Type B pancreatic cell (in vitro differentiated cells): ENCODE results near the gene NELL1. TPM values are rescaled to one million over a fixed set of nuclear protein-coding genes. Genes with fewer than 3 reads are reported as not detected.

ENCODE experiments used
- DNase-seq: peaks from one replicate; pipeline ENCODE4 v3.0.0; 2021; ENCODE audit warnings: mixed read lengths; ENCODE audit not compliant: unreplicated experiment; ENCODE audit errors: extremely low spot score
- H3K27ac Mint-ChIP-seq: 2 replicates; pipeline ENCODE4 v1.8.0; 2021; ENCODE audit warnings: mild to moderate bottlenecking, mixed read lengths
- H3K27me3 Mint-ChIP-seq: 2 replicates; pipeline ENCODE4 v1.8.0; 2021; ENCODE audit warnings: mixed read lengths
- H3K36me3 Mint-ChIP-seq: 2 replicates; pipeline ENCODE4 v1.8.0; 2021; ENCODE audit warnings: mixed read lengths
- H3K4me1 Mint-ChIP-seq: one replicate; pipeline ENCODE4 v1.8.0; 2021; ENCODE audit warnings: mixed read lengths; ENCODE audit not compliant: unreplicated experiment
- H3K4me3 Mint-ChIP-seq: 2 replicates; pipeline ENCODE4 v1.8.0; 2021; ENCODE audit warnings: mild to moderate bottlenecking, mixed read lengths
- H3K9me3 Mint-ChIP-seq: 2 replicates; pipeline ENCODE4 v1.8.0; 2021; ENCODE audit warnings: mixed read lengths
- total RNA-seq: library from RNA; stranded (reverse); gene quantifications from 2 replicates; pipeline ENCODE4 v1.2.1, GENCODE V29; 2021; ENCODE audit warnings: low replicate concordance
- TF ChIP-seq, protein P1 (sequence below): fragments of 200-600 bp; sonication (generic); conservative IDR thresholded peaks from 2 replicates; pipeline ENCODE4 v1.5.0; 2021; ENCODE audit warnings: antibody characterized with exemption, mild to moderate bottlenecking

The NELL1 gene
- total RNA-seq, 1 donor from 2014 or later: 16.9 TPM

DNA sequence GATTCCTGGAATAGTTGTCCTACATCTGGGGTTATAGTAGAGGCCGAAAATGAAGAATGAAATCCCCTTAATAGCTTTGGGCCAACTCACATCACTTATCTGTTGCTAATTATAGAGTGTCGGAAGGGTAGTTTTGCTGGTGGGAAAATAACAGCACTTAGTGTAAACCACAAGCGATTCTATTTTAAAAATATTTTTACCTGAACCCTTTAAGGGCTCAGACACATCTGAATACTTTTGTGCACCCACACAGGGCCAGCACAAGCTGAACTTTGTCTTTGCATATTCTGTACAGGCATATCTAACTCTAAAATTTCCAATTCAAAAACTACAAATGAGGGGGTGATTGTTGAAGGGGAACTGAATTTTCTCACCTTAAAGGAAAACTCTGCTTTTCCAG, 42.4 kb upstream of the NELL1 start:
- no peaks in the 10 kb centered on the region for H3K9me3 Mint-ChIP-seq
- H3K27me3 Mint-ChIP-seq: peaks cover 9% of the 10 kb centered on the region
- H3K36me3 Mint-ChIP-seq: no peaks in the 10 kb centered on the region
- TF ChIP-seq, protein P1, sequence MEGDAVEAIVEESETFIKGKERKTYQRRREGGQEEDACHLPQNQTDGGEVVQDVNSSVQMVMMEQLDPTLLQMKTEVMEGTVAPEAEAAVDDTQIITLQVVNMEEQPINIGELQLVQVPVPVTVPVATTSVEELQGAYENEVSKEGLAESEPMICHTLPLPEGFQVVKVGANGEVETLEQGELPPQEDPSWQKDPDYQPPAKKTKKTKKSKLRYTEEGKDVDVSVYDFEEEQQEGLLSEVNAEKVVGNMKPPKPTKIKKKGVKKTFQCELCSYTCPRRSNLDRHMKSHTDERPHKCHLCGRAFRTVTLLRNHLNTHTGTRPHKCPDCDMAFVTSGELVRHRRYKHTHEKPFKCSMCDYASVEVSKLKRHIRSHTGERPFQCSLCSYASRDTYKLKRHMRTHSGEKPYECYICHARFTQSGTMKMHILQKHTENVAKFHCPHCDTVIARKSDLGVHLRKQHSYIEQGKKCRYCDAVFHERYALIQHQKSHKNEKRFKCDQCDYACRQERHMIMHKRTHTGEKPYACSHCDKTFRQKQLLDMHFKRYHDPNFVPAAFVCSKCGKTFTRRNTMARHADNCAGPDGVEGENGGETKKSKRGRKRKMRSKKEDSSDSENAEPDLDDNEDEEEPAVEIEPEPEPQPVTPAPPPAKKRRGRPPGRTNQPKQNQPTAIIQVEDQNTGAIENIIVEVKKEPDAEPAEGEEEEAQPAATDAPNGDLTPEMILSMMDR: no peak
- H3K4me3 Mint-ChIP-seq: no peak overlapping the region
- no peak overlapping the region for H3K27ac Mint-ChIP-seq
- peaks cover 5% of the 10 kb centered on the region for H3K4me1 Mint-ChIP-seq
- DNase-seq: no peak

DNA sequence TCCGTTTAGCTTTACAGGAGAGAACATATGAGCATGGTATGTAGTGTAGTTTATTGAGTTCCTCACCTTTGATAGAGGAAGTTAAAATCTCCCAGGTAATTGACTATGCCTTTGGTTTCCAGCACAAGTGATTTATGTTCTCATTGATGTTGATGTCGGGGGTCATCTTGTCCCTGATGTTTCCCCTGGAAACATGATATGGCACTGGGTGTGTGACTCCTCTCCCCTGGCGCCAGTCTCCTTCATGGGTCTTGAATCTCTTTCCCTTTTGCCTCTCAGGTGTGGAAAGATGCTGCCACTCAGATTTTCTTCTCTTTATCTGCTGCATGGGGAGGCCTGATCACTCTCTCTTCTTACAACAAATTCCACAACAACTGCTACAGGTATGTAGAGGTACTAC, 41.7 kb upstream of the NELL1 start:
- Mint-ChIP-seq H3K27ac (no peak overlapping the region), H3K4me3 (no peak overlapping the region), H3K36me3 (no peaks in the 10 kb centered on the region)

DNA sequence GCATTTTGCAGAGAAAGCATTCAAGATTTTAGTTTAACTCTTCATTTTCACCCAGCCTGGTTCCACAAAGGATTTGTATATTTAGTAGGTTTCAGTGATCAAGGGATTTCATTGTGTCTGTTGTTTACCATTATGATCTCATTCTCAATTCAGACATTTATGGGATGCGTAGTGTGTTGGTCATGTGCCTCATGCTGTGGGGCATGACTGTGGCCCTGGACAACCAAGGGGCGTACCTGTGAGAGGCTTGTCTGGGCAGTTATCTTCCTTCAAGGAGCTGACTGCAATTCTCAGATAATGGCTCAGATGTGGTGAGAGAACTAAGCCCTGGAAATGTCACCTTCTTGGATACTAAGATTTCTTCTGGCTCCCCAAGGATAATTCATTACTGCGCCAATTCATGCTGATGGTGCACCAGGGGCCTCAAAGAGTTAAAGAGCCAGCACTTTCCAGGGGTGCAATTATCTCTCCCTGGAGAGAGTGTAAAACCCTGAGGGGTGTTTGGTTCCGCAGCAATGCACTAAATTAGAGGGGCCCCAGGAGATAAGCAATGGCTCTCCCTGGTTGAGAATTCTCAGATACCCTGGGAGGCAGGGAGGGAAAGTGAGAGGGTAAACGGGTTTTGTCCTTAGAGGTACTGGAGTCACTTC, 37.7 kb upstream of the NELL1 start:
- DNase-seq: no peak
- no peaks in the 10 kb centered on the region for H3K36me3 Mint-ChIP-seq
- H3K4me3 Mint-ChIP-seq: no peak overlapping the region
- no peaks in the 10 kb centered on the region for H3K9me3 Mint-ChIP-seq
- peaks cover 5% of the 10 kb centered on the region for H3K4me1 Mint-ChIP-seq
- peaks cover 3% of the 10 kb centered on the region for H3K27me3 Mint-ChIP-seq
- TF ChIP-seq, protein P1: no peak
- H3K27ac Mint-ChIP-seq: no peak overlapping the region

More for the DNA sequence above, 41.7 kb upstream of the NELL1 start:
- Mint-ChIP-seq H3K4me1 (peaks cover 5% of the 10 kb centered on the region), H3K27me3 (peaks cover 9% of the 10 kb centered on the region), H3K9me3 (no peaks in the 10 kb centered on the region)
- TF ChIP-seq, protein P1: no peak
- DNase-seq: no peak

DNA sequence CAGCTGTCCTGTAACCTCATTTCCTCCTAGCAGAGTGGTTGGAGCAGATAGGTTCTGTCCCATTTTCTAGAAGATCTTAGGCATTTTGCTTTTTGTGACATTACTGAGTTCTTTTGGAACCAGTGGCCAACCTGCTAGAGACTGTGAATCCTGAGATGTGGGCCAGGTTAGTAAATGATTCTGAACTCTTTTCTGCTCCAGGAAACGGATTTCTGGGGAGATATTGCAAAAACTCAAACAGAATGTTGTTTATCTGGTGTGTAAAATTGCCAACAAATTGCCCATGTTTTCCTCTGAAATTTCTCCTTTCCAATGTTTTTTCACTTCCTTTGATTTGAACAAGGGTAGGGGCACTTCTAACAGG, 37.2 kb upstream of the NELL1 start:
- no peak for DNase-seq
- Mint-ChIP-seq H3K4me1 (peaks cover 5% of the 10 kb centered on the region), H3K27me3 (peaks cover 2% of the 10 kb centered on the region), H3K36me3 (no peaks in the 10 kb centered on the region), H3K27ac (no peak overlapping the region), H3K9me3 (no peaks in the 10 kb centered on the region), H3K4me3 (no peak overlapping the region)
- TF ChIP-seq, protein P1: no peak

DNA sequence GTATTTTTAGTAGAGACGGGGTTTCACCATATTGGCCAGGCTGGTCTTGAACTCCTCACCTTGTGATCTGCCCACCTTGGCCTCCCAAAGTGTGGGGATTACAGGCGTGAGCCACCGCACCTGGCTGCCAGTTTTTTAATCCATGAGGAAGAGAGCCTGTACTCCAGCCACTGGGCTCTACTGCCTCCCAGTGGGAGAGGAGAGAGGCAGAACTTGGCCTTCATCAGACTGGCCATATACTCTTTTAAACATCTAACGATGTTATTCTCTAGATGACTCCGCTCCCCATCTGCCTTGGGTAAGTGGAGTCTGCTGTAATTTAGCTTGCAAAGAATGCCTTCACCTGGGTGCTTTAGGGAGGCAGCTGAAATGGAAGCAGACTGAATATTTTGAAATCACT, 35.3 kb upstream of the NELL1 start:
- no peaks in the 10 kb centered on the region for H3K36me3 Mint-ChIP-seq
- H3K27me3 Mint-ChIP-seq: no peaks in the 10 kb centered on the region
- H3K4me1 Mint-ChIP-seq: peaks cover 5% of the 10 kb centered on the region
- DNase-seq: no peak
- no peak overlapping the region for H3K27ac Mint-ChIP-seq
- no peak overlapping the region for H3K4me3 Mint-ChIP-seq
- no peaks in the 10 kb centered on the region for H3K9me3 Mint-ChIP-seq
- TF ChIP-seq, protein P1: peak; percentile 9

DNA sequence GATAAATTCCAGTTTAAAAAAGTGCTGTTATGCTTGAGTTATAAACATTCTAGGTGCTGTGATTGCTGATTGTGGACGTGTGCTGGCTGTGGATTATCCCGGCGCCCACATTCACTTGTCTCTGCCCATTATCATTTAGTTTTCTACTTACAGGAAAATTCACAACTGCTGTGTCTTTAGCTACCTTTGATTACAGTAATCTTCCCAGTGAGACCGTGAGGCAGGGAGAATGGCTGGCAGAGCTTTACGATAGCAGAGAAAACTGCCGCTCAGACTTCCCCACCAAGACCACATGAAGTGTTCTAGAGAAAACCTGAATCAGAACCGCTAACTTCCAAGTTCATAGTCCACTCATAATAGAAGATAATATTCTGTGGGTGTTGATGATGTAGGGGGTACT, 34.6 kb upstream of the NELL1 start:
- H3K27me3 Mint-ChIP-seq: no peaks in the 10 kb centered on the region
- TF ChIP-seq, protein P1: no peak
- H3K36me3 Mint-ChIP-seq: no peaks in the 10 kb centered on the region
- peaks cover 5% of the 10 kb centered on the region for H3K4me1 Mint-ChIP-seq
- no peak for DNase-seq
- no peak overlapping the region for H3K4me3 Mint-ChIP-seq
- H3K27ac Mint-ChIP-seq: no peak overlapping the region
- no peaks in the 10 kb centered on the region for H3K9me3 Mint-ChIP-seq
